HepG2 (cell line): ENCODE measurements around the gene POU6F1. TPM values are rescaled to one million over a fixed set of nuclear protein-coding genes. Genes with fewer than 3 reads are reported as not detected.
A peak's percentile ranks its signal among the peaks of the same experiment; 100 is the strongest.

ENCODE experiments used
- DBP ChIP-seq: sonication (generic); formaldehyde crosslinking; IDR thresholded peaks from 2 replicates; pipeline ENCODE4 v1.4.0; 2020; ENCODE audit warnings: missing genetic modification reagents; ENCODE audit errors: not compliant biosample characterization
- FOXP1 ChIP-seq, 2 experiments: fragments of 450-650 bp in 1 of 2; IDR thresholded peaks; 2 replicates each; pipeline ENCODE4 v1.6.1; 2017 to 2018; ENCODE audit warnings: antibody characterized with exemption in 1 of 2
- HDAC1 ChIP-seq: sonication (generic); formaldehyde crosslinking; IDR thresholded peaks from 2 replicates; pipeline ENCODE4 v1.5.1; 2020; ENCODE audit warnings: mild to moderate bottlenecking, missing genetic modification reagents
- HNRNPLL ChIP-seq: fragments of 200-400 bp; formaldehyde crosslinking; IDR thresholded peaks from 2 replicates; pipeline ENCODE4 v1.6.1; 2017; ENCODE audit warnings: mild to moderate bottlenecking, low read depth, low read length; ENCODE audit not compliant: poor library complexity, severe bottlenecking
- MAFG ChIP-seq: sonication (generic); formaldehyde crosslinking; IDR thresholded peaks from 2 replicates; pipeline ENCODE4 v1.5.1; 2020; ENCODE audit warnings: mild to moderate bottlenecking, missing genetic modification reagents
- MAFK ChIP-seq, 2 experiments: IDR thresholded peaks in 1 of 2; conservative IDR thresholded peaks in 1 of 2; 2 replicates each; pipeline ENCODE4 v1.6.1; 2011; ENCODE audit warnings: improper control_type of control experiment in 2 of 2, low read length in 2 of 2
- POLR2G ChIP-seq: fragments of 200-400 bp; formaldehyde crosslinking; IDR thresholded peaks from 2 replicates; pipeline ENCODE4 v1.6.1; 2018; ENCODE audit warnings: mild to moderate bottlenecking, low read depth, low read length, moderate library complexity
- PRDM10 ChIP-seq: sonication (generic); formaldehyde crosslinking; IDR thresholded peaks from 2 replicates; pipeline ENCODE4 v1.4.0; 2020; ENCODE audit warnings: low read depth, missing genetic modification reagents
- TOE1 ChIP-seq: sonication (generic); formaldehyde crosslinking; IDR thresholded peaks from 2 replicates; pipeline ENCODE4 v1.4.0; 2020; ENCODE audit warnings: mild to moderate bottlenecking, missing genetic modification reagents
- ZBTB34 ChIP-seq: sonication (generic); formaldehyde crosslinking; IDR thresholded peaks from 2 replicates; pipeline ENCODE4 v1.8.0; 2022; ENCODE audit warnings: mild to moderate bottlenecking, missing genetic modification reagents
- ZBTB38 ChIP-seq: sonication (generic); formaldehyde crosslinking; IDR thresholded peaks from 2 replicates; pipeline ENCODE4 v1.5.1; 2020; ENCODE audit warnings: mild to moderate bottlenecking, missing genetic modification reagents
- ZFY ChIP-seq: sonication (generic); formaldehyde crosslinking; IDR thresholded peaks from 2 replicates; pipeline ENCODE4 v1.4.0; 2020; ENCODE audit warnings: missing genetic modification reagents
- ZNF772 ChIP-seq: sonication (generic); formaldehyde crosslinking; IDR thresholded peaks from 2 replicates; pipeline ENCODE4 v1.5.0; 2020; ENCODE audit warnings: mild to moderate bottlenecking, missing genetic modification reagents
- polyA plus RNA-seq, 8 experiments: library from polyadenylated mRNA; depleted of rRNA in 3 of 8; stranded (reverse) in 7 of 8; unstranded in 1 of 8; fragments of >200 nt; fragmentation: Illumina TruSeq in 4 of 8; extraction: Trizol in 4 of 8; gene quantifications; 2 replicates each; pipeline versions ENCODE4 v1.2.1 to v1.2.3, GENCODE V29; 2011 to 2016; ENCODE audit warnings: low read depth in 4 of 8, missing spikeins in 1 of 8, mixed read lengths in 1 of 8; ENCODE audit not compliant: insufficient read depth in 1 of 8
- total RNA-seq, 5 experiments: library from RNA; depleted of rRNA; stranded (reverse); fragments of >200 nt; fragmentation: Illumina TruSeq; extraction: Trizol; gene quantifications; 2 replicates each; pipeline ENCODE4 v1.2.3, GENCODE V29; 2016; ENCODE audit warnings: low read depth in 1 of 5
- TF ChIP-seq, protein P1 (sequence below): IDR thresholded peaks from 2 replicates; pipeline ENCODE4 v1.6.1; 2016; ENCODE audit warnings: low read depth, control low read depth

The POU6F1 gene
- total and polyA plus RNA-seq, 2 of the 13 experiments (the other 11 are each of a cell fraction or from before 2014, with no cell fraction given), result 0.48 to 0.51 TPM

GRCh38 chr12:51197736-51198567 is 19.9 kb downstream of the POU6F1 start (continued):
- no peak for TF ChIP-seq ZBTB34 (CRISPR knock-in tag)
- TF ChIP-seq HDAC1, result no peak
- TF ChIP-seq PRDM10 (CRISPR knock-in tag), result no peak
- peak; percentile 21; the same call in 1 of the 2 replicates for TF ChIP-seq ZBTB38
- TF ChIP-seq, protein P1, sequence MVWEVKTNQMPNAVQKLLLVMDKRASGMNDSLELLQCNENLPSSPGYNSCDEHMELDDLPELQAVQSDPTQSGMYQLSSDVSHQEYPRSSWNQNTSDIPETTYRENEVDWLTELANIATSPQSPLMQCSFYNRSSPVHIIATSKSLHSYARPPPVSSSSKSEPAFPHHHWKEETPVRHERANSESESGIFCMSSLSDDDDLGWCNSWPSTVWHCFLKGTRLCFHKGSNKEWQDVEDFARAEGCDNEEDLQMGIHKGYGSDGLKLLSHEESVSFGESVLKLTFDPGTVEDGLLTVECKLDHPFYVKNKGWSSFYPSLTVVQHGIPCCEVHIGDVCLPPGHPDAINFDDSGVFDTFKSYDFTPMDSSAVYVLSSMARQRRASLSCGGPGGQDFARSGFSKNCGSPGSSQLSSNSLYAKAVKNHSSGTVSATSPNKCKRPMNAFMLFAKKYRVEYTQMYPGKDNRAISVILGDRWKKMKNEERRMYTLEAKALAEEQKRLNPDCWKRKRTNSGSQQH (CRISPR knock-in tag), result no peak
- peak; percentile 12; the same call in 1 of the 2 replicates for TF ChIP-seq ZFY (CRISPR knock-in tag)
- TF ChIP-seq HNRNPLL, result peak; percentile 14
- TF ChIP-seq ZNF772 (CRISPR knock-in tag), result no peak
- TF ChIP-seq POLR2G, result no peak
- no peak for TF ChIP-seq DBP
- no peak for TF ChIP-seq MAFK (conservative IDR thresholded peaks at IDR 0.05 in 1 of 2, IDR thresholded peaks at IDR 0.05 in 1 of 2; ENCODE audit: low read length in 2 of 2)
- TF ChIP-seq TOE1 (CRISPR knock-in tag), result no peak
- TF ChIP-seq MAFG (CRISPR knock-in tag), result no peak
- TF ChIP-seq FOXP1 (IDR thresholded peaks at IDR 0.05), result no peak
- no peak for TF ChIP-seq FOXP1 (CRISPR knock-in tag; IDR thresholded peaks at IDR 0.05)
